CD4-positive, alpha-beta memory T cell (primary cell): ENCODE data around the gene ZNF214. TPM values are rescaled to one million over a fixed set of nuclear protein-coding genes. Genes with fewer than 3 reads are reported as not detected.
A peak's percentile ranks its signal among the peaks of the same experiment; 100 is the strongest.
"Not testable (repeated sequence)": the region's sequence is repeated elsewhere in the genome, so short reads cannot be mapped to it uniquely, and the experiment has no call there.

Experiments used
- CTCF ChIA-PET: fragments of 350-600 bp; sonication (Branson Sonifier 250); formaldehyde crosslinking; loops from one replicate; lab custom pipeline; 2021; ENCODE audit warnings: inconsistent platforms; ENCODE audit not compliant: partially characterized antibody; lab: Charles Lee
- POLR2A ChIA-PET: fragments of 350-600 bp; sonication (Branson Sonifier 250); formaldehyde crosslinking; loops from one replicate; lab custom pipeline; 2021; ENCODE audit not compliant: partially characterized antibody; lab: Charles Lee
- DNase-seq, 5 donors: peaks; one replicate each; pipeline versions ENCODE4 v3.0.0 to v3.0.0-alpha.2; 2020 to 2022; ENCODE audit warnings: mixed read lengths in 1 of 5
- H3K27ac ChIP-seq: one replicate; pipeline ENCODE4 v1.7.0; 2013; ENCODE audit warnings: low read depth, low read length
- H3K27me3 ChIP-seq: 2 replicates; pipeline ENCODE4 v1.7.0; 2013; ENCODE audit warnings: mild to moderate bottlenecking, low read length, moderate library complexity; ENCODE audit not compliant: insufficient read depth
- H3K36me3 ChIP-seq: 2 replicates; pipeline ENCODE4 v1.7.0; 2013; ENCODE audit warnings: mild to moderate bottlenecking, low read length, moderate library complexity; ENCODE audit not compliant: insufficient read depth
- H3K4me1 ChIP-seq: 2 replicates; pipeline ENCODE4 v1.7.0; 2013; ENCODE audit warnings: mild to moderate bottlenecking, low read length, moderate library complexity; ENCODE audit not compliant: insufficient read depth
- H3K4me3 ChIP-seq, 2 donors: one replicate each; pipeline ENCODE4 v1.7.0; 2013; ENCODE audit warnings: low read length in 2 of 2, mild to moderate bottlenecking in 1 of 2
- H3K9me3 ChIP-seq, 2 donors: one replicate each; pipeline ENCODE4 v1.7.0; 2013; ENCODE audit warnings: low read length in 2 of 2, control low read depth in 1 of 2; ENCODE audit not compliant: control insufficient read depth in 1 of 2
- H3K27ac Mint-ChIP-seq, 7 donors: one replicate each; pipeline ENCODE4 v1.8.0; 2020 to 2021; ENCODE audit warnings: mixed read lengths in 7 of 7, mild to moderate bottlenecking in 6 of 7, inconsistent platforms in 3 of 7, moderate library complexity in 3 of 7
- H3K27me3 Mint-ChIP-seq, 2 donors: one replicate each; pipeline ENCODE4 v1.8.0; 2020 to 2021; ENCODE audit warnings: mixed read lengths in 2 of 2
- H3K36me3 Mint-ChIP-seq, 2 donors: one replicate each; pipeline ENCODE4 v1.8.0; 2020 to 2021; ENCODE audit warnings: mixed read lengths in 2 of 2, inconsistent platforms in 1 of 2, mild to moderate bottlenecking in 1 of 2
- H3K4me1 Mint-ChIP-seq, 4 donors: one replicate each; pipeline ENCODE4 v1.8.0; 2020 to 2021; ENCODE audit warnings: mixed read lengths in 4 of 4, mild to moderate bottlenecking in 1 of 4
- H3K4me3 Mint-ChIP-seq, 8 donors: one replicate each; pipeline ENCODE4 v1.8.0; 2020 to 2021; ENCODE audit warnings: mixed read lengths in 8 of 8, mild to moderate bottlenecking in 7 of 8, moderate library complexity in 6 of 8, inconsistent platforms in 3 of 8
- H3K9me3 Mint-ChIP-seq, 8 donors: one replicate each; pipeline ENCODE4 v1.8.0; 2020 to 2021; ENCODE audit warnings: mixed read lengths in 8 of 8, mild to moderate bottlenecking in 5 of 8, inconsistent platforms in 3 of 8, moderate library complexity in 1 of 8
- intact Hi-C: fragments of 100-400 bp; cut with micrococcal nuclease; formaldehyde crosslinking; loops from one replicate; pipeline ENCODE4 v1.15.1; 2023
- polyA plus RNA-seq, 2 donors: library from polyadenylated mRNA; unstranded; fragments of 300-500 nt; fragmentation: Illumina TruSeq; gene quantifications; one replicate each; pipeline ENCODE4 v1.2.3, GENCODE V29; 2021
- total RNA-seq, 2 experiments: library from RNA; stranded (reverse); gene quantifications; one replicate each; pipeline ENCODE4 v1.2.3, GENCODE V29; 2021

The ZNF214 gene
- total and polyA plus RNA-seq, 4 experiments from 2014 or later: not detected

- no peaks in the 10 kb centered on the region for H3K36me3 Mint-ChIP-seq
- H3K27me3 Mint-ChIP-seq: peaks cover 3 to 6% of the 10 kb centered on the region in 2 donors
These were observed 31.6 kb downstream of the ZNF214 start for GRCh38 chr11:6988506-6988905.

GRCh38 chr11:6986487-6986886 lies 33.7 kb downstream of the ZNF214 start:
- no peaks in the 10 kb centered on the region for H3K36me3 Mint-ChIP-seq
- Histone ChIP-seq H3K27ac (no peak overlapping the region), H3K27me3 (no peaks in the 10 kb centered on the region), H3K36me3 (no peaks in the 10 kb centered on the region), H3K9me3 (no peaks in the 10 kb centered on the region), H3K4me1 (no peaks in the 10 kb centered on the region), H3K4me3 (no peak overlapping the region)
- POLR2A ChIA-PET: no interaction called here
- intact Hi-C loops: no loop called here
- H3K9me3 Mint-ChIP-seq: peaks cover 0 to 7% (median 0%) of the 10 kb centered on the region in 8 donors
- DNase-seq: no peak
- no peak overlapping the region for H3K4me3 Mint-ChIP-seq
- CTCF ChIA-PET: no interaction called here
- H3K27ac Mint-ChIP-seq: no peak overlapping the region
- no peaks in the 10 kb centered on the region for H3K4me1 Mint-ChIP-seq
- H3K27me3 Mint-ChIP-seq: peaks cover 5 to 6% of the 10 kb centered on the region in 2 donors

More at GRCh38 chr11:6988506-6988905, 31.6 kb downstream of the ZNF214 start:
- Mint-ChIP-seq H3K27ac (no peak overlapping the region), H3K9me3 (peaks cover 0 to 3% (median 0%) of the 10 kb centered on the region in 8 donors), H3K4me1 (no peaks in the 10 kb centered on the region), H3K4me3 (no peak overlapping the region)
- intact Hi-C loops: no loop called here
- Histone ChIP-seq H3K27ac (no peak overlapping the region), H3K36me3 (no peaks in the 10 kb centered on the region), H3K4me3 (no peak overlapping the region), H3K9me3 (no peaks in the 10 kb centered on the region), H3K4me1 (no peaks in the 10 kb centered on the region), H3K27me3 (no peaks in the 10 kb centered on the region)
- DNase-seq: no peak
- ChIA-PET CTCF (no interaction called here), POLR2A (no interaction called here)

GRCh38 chr11:6979365-6979764 lies 40.8 kb downstream of the ZNF214 start:
- peaks cover 1 to 5% of the 10 kb centered on the region in 2 donors for H3K27me3 Mint-ChIP-seq
- CTCF ChIA-PET: no interaction called here
- Histone ChIP-seq H3K4me1 (no peaks in the 10 kb centered on the region), H3K4me3 (no peak overlapping the region), H3K27ac (no peak overlapping the region), H3K9me3 (no peaks in the 10 kb centered on the region), H3K36me3 (no peaks in the 10 kb centered on the region), H3K27me3 (no peaks in the 10 kb centered on the region)
- intact Hi-C loops: no loop called here
- no peak for DNase-seq
- POLR2A ChIA-PET: no interaction called here
- H3K36me3 Mint-ChIP-seq: no peaks in the 10 kb centered on the region
- peaks cover 0 to 5% (median 0%) of the 10 kb centered on the region in 8 donors for H3K9me3 Mint-ChIP-seq
- no peak overlapping the region for H3K4me3 Mint-ChIP-seq
- no peak overlapping the region for H3K27ac Mint-ChIP-seq
- H3K4me1 Mint-ChIP-seq: no peaks in the 10 kb centered on the region

GRCh38 chr11:6969854-6970253 lies 50.3 kb downstream of the ZNF214 start:
- H3K9me3 ChIP-seq, H3K4me1 ChIP-seq, H3K4me3 ChIP-seq, H3K27me3 Mint-ChIP-seq, H3K27ac Mint-ChIP-seq, H3K4me1 Mint-ChIP-seq, H3K36me3 Mint-ChIP-seq, intact Hi-C loops, DNase-seq, H3K36me3 ChIP-seq, H3K27me3 ChIP-seq, CTCF ChIA-PET, H3K27ac ChIP-seq, POLR2A ChIA-PET, H3K4me3 Mint-ChIP-seq: not testable (repeated sequence)
- H3K9me3 Mint-ChIP-seq: peaks cover 0 to 14% (median 9%) of the 10 kb centered on the region in 8 donors

GRCh38 chr11:6968816-6969215 lies 51.3 kb downstream of the ZNF214 start:
- Mint-ChIP-seq H3K27me3 (peaks cover 2 to 3% of the 10 kb centered on the region in 2 donors), H3K9me3 (peaks cover 0 to 14% (median 9%) of the 10 kb centered on the region in 8 donors), H3K4me3 (no peak overlapping the region), H3K27ac (no peak overlapping the region), H3K36me3 (no peaks in the 10 kb centered on the region), H3K4me1 (no peaks in the 10 kb centered on the region)
- no peaks in the 10 kb centered on the region for H3K9me3 ChIP-seq
- no peak overlapping the region for H3K27ac ChIP-seq
- no peak for DNase-seq
- H3K4me3 ChIP-seq: no peak overlapping the region
- POLR2A ChIA-PET: no interaction called here
- no peaks in the 10 kb centered on the region for H3K27me3 ChIP-seq
- H3K36me3 ChIP-seq: no peaks in the 10 kb centered on the region
- no peaks in the 10 kb centered on the region for H3K4me1 ChIP-seq
- intact Hi-C loops: no loop called here
- CTCF ChIA-PET: interaction anchor here (0.6 kb wide), 1 partner anchor 9 kb away, joined by 3 read pairs; no protein-coding TSS in a partner anchor

GRCh38 chr11:6962673-6963072 lies 57.5 kb downstream of the ZNF214 start:
- Histone ChIP-seq H3K9me3 (no peaks in the 10 kb centered on the region), H3K27ac (no peak overlapping the region), H3K4me3 (no peak overlapping the region), H3K36me3 (no peaks in the 10 kb centered on the region), H3K4me1 (no peaks in the 10 kb centered on the region), H3K27me3 (no peaks in the 10 kb centered on the region)
- no peak for DNase-seq
- Mint-ChIP-seq H3K4me3 (no peak overlapping the region), H3K27ac (no peak overlapping the region), H3K9me3 (peaks cover 0 to 5% (median 0%) of the 10 kb centered on the region in 8 donors), H3K36me3 (no peaks in the 10 kb centered on the region), H3K4me1 (no peaks in the 10 kb centered on the region), H3K27me3 (peaks cover 0 to 2% of the 10 kb centered on the region in 2 donors)
- POLR2A ChIA-PET: no interaction called here
- CTCF ChIA-PET: no interaction called here
- intact Hi-C loops: no loop called here

GRCh38 chr11:6962141-6962540 lies 58.0 kb downstream of the ZNF214 start:
- no peaks in the 10 kb centered on the region for H3K9me3 ChIP-seq
- H3K4me3 ChIP-seq: no peak overlapping the region
- intact Hi-C loops: no loop called here
- Mint-ChIP-seq H3K36me3 (no peaks in the 10 kb centered on the region), H3K27ac (no peak overlapping the region), H3K9me3 (peaks cover 0 to 3% (median 0%) of the 10 kb centered on the region in 8 donors), H3K4me3 (no peak overlapping the region), H3K27me3 (peaks cover 0 to 2% of the 10 kb centered on the region in 2 donors), H3K4me1 (no peaks in the 10 kb centered on the region)
- no peaks in the 10 kb centered on the region for H3K4me1 ChIP-seq
- no peaks in the 10 kb centered on the region for H3K27me3 ChIP-seq
- POLR2A ChIA-PET: no interaction called here
- no peaks in the 10 kb centered on the region for H3K36me3 ChIP-seq
- CTCF ChIA-PET: no interaction called here
- DNase-seq: no peak
- no peak overlapping the region for H3K27ac ChIP-seq

GRCh38 chr11:6954248-6954647 lies 65.9 kb downstream of the ZNF214 start:
- H3K36me3 ChIP-seq, H3K36me3 Mint-ChIP-seq, H3K9me3 ChIP-seq, POLR2A ChIA-PET, H3K27me3 ChIP-seq, CTCF ChIA-PET, H3K27me3 Mint-ChIP-seq, H3K4me1 Mint-ChIP-seq, H3K4me1 ChIP-seq, H3K27ac ChIP-seq, intact Hi-C loops, H3K4me3 Mint-ChIP-seq, DNase-seq, H3K4me3 ChIP-seq: not testable (repeated sequence)
- Mint-ChIP-seq H3K9me3 (peaks cover 0 to 14% (median 0%) of the 10 kb centered on the region in 8 donors), H3K27ac (peak overlapping the region in 1 of 7 donors; percentile 41)
